ENCODE results near the gene LAMTOR5.

Gene LAMTOR5

GRCh38 chr1:110385369-110385768 is 22.1 kb downstream of the LAMTOR5 start:
- DNase-seq: no peak

- no peak for DNase-seq
Observed at GRCh38 chr1:110384581-110385321, 22.7 kb downstream of the LAMTOR5 start.

GRCh38 chr1:110383251-110383990 is 24.1 kb downstream of the LAMTOR5 start:
- no peak for DNase-seq

GRCh38 chr1:110380672-110381283 is 26.7 kb downstream of the LAMTOR5 start:
- no peak for DNase-seq

DNA sequence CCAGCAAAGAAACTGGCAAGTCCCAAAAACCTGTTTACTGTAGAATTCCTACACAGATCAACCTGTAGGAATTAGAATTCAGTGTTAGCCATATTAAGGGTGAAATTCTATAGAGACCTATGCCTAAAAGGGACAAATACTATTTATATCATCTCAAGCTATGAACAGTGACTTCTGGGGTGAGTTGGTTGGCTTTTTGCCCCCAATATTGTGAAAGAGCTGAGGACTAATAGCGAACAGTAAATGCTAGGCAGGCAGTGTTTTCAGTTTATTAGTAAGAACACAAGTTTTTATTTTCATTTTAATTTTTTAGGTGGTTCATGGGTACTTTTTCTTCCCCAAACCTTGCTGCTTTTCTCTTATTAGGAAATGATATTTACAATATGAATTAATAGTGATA is 32.0 kb downstream of the LAMTOR5 start:
- no peak for DNase-seq

DNA sequence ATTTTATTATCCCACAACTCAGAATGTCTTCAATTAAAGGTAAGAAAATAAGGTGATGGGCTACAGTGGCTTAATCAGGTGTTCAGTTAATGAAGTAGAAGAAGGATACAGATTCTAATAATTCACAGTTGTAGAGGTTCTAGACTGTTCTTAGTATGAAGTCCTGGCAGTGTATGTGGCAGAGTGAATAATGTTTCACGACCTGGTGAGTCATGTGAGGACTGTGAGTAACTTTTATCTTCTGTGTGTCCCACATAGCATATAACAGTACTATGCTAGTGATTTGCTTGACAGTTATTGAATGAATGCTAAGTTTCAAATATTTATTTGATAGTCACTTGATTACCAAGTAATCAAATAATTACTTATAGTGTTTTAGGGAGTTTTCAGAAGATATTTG is 36.7 kb downstream of the LAMTOR5 start:
- DNase-seq: no peak

GRCh38 chr1:110364221-110364620 is 43.3 kb downstream of the LAMTOR5 start:
- no peak for DNase-seq

- no peak for DNase-seq
Observed at GRCh38 chr1:110361856-110362255, 45.6 kb downstream of the LAMTOR5 start.

DNA sequence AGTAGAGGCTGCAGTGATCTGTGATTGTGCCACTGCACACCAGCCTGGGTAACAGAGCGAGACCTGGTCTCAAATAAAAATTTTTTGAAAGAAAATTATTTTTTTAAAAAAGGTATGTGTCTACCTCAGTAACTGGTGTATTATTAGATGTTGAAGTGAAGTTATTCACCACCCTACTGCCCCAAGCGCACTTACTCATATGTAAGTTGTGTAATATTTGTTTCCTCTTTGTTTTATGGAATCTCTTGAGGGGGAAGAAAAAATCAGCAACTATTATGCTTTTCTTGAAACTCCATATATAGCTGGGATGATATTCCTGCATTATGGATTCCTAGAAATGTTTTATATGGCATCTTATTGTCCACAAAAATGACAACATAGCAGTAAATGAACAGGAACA is 47.1 kb downstream of the LAMTOR5 start:
- no peak for DNase-seq

DNA sequence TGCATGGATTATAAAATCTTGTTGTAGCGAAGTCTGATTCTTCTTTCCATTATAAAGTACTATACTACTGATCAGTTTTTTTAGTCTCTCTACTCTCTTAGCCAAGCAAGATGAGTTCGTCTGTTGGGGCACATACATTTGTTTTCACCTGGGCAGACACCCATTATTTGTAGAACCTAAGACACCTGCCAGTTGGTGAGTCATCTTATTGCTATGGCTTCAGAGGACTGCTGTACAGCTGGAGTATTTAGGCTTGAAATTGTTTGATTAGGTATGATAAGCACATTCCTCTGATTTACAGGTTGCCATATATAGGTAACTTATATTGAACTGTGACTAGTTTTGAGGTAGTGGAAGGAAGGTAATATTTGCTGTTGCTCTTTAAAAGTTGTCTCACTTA is 51.1 kb downstream of the LAMTOR5 start:
- DNase-seq: no peak

DNA sequence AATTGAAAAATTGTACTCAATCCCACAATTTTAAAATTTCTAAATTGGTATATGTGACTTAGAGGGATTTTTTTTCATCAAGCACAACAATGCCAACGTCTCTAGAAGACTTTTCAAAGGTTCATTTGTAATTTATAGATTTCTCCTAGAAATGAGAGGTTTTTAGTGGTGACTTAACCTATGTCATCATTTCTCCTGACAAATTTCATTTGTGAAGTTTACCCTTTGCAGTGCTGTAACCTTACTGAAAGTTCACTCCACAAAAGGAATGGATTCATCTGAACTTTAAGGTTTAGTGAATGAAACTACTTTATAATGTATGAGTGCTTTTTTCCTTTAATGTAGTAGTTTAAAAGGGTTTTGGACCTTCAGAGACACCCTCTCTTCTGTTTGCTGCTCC is 52.2 kb downstream of the LAMTOR5 start:
- no peak for DNase-seq
